Measurements from ENCODE around the gene ITPR2. TPM values are rescaled to one million over a fixed set of nuclear protein-coding genes. Genes with fewer than 3 reads are reported as not detected.

ITPR2 gene
- total and polyA plus RNA-seq, 2 of the 13 experiments (the other 11 are each of a cell fraction or from before 2014, with no cell fraction given) = 31.9 to 81.9 TPM

GRCh38 chr12:26768611-26769603 lies 64.1 kb downstream of the ITPR2 start (continued):
- no peak for TF ChIP-seq NFAT5 (CRISPR knock-in tag; IDR thresholded peaks at IDR 0.05)
- no peak for TF ChIP-seq RORA (CRISPR knock-in tag; IDR thresholded peaks at IDR 0.05)
- no peak for TF ChIP-seq SRSF9 (IDR thresholded peaks at IDR 0.05; ENCODE audit: borderline replicate concordance, insufficient read depth, low read depth, low read length, poor library complexity, severe bottlenecking)
- peak; percentile 40; the same call in 1 of the 2 replicates for TF ChIP-seq ZNF816 (CRISPR knock-in tag; IDR thresholded peaks at IDR 0.05; ENCODE audit: borderline replicate concordance)
- no peak for TF ChIP-seq MAFG (CRISPR knock-in tag; IDR thresholded peaks at IDR 0.05)
- TF ChIP-seq IRX3 (CRISPR knock-in tag; IDR thresholded peaks at IDR 0.05; ENCODE audit: borderline replicate concordance, low read depth) = no peak
- TF ChIP-seq KIAA2018 (CRISPR knock-in tag; IDR thresholded peaks at IDR 0.05; ENCODE audit: borderline replicate concordance) = no peak
- no peak for TF ChIP-seq ATRX (CRISPR knock-in tag; IDR thresholded peaks at IDR 0.05; ENCODE audit: borderline replicate concordance)
- peak; percentile 96 for TF ChIP-seq ZNF614 (CRISPR knock-in tag; IDR thresholded peaks at IDR 0.05; ENCODE audit: borderline replicate concordance)
- peak; percentile 72; the same call in 1 of the 2 replicates for TF ChIP-seq FOSL1 (CRISPR knock-in tag; IDR thresholded peaks at IDR 0.05; ENCODE audit: borderline replicate concordance)
- no peak for TF ChIP-seq PHB2 (IDR thresholded peaks at IDR 0.05; ENCODE audit: partially characterized antibody)
- TF ChIP-seq RARA (CRISPR knock-in tag; IDR thresholded peaks at IDR 0.05) = peak; percentile 97
